CD4-positive, alpha-beta T cell treated with Interleukin-2 at 100 ng/mL for 4 hours (primary cell): ENCODE data around the gene PRAF2.

ENCODE experiments used
- DNase-seq: peaks from one replicate; pipeline ENCODE4 v3.0.0-alpha.2; 2020; ENCODE audit warnings: low spot score

The PRAF2 gene

GRCh38 chrX:49073601-49074575, at the start of gene PRAF2:
TSS of gene PRAF2 (minus strand) at chrX:49074002. CDS start at chrX:49073987, 15 bp downstream.
- peak; percentile 92 for DNase-seq

- DNase-seq: no peak
These were observed 48.7 kb upstream of the PRAF2 start for GRCh38 chrX:49122499-49122898.

- DNase-seq: no peak
These were observed 46.3 kb upstream of the PRAF2 start for GRCh38 chrX:49120091-49120490.

- no peak for DNase-seq
These were observed 43.8 kb upstream of the PRAF2 start for GRCh38 chrX:49117581-49117980.

- DNase-seq: no peak
These were observed 42.9 kb upstream of the PRAF2 start for GRCh38 chrX:49116716-49117115.

- DNase-seq: no peak
These were observed 42.3 kb upstream of the PRAF2 start for GRCh38 chrX:49116076-49116475.

- DNase-seq: no peak
These were observed 38.0 kb upstream of the PRAF2 start for GRCh38 chrX:49111791-49112190.

GRCh38 chrX:49110417-49110816, 36.6 kb upstream of the PRAF2 start:
- no peak for DNase-seq

- DNase-seq: no peak
These were observed 34.8 kb upstream of the PRAF2 start for GRCh38 chrX:49108641-49109040.

GRCh38 chrX:49106930-49107329, 33.1 kb upstream of the PRAF2 start:
- DNase-seq: peak; percentile 18

- DNase-seq: no peak
These were observed 32.5 kb upstream of the PRAF2 start for GRCh38 chrX:49106296-49106695.

GRCh38 chrX:49103637-49104036, 29.8 kb upstream of the PRAF2 start:
- no peak for DNase-seq

GRCh38 chrX:49102190-49102589, 28.4 kb upstream of the PRAF2 start:
- no peak for DNase-seq

GRCh38 chrX:49101629-49101984, 27.8 kb upstream of the PRAF2 start:
- no peak for DNase-seq

GRCh38 chrX:49100704-49101628, 27.2 kb upstream of the PRAF2 start:
- peak; percentile 92 for DNase-seq

- no peak for DNase-seq
These were observed 22.6 kb upstream of the PRAF2 start for GRCh38 chrX:49096419-49096818.

- no peak for DNase-seq
These were observed 15.8 kb upstream of the PRAF2 start for GRCh38 chrX:49089553-49089952.

- no peak for DNase-seq
These were observed 8.6 kb upstream of the PRAF2 start for GRCh38 chrX:49082271-49082871.

GRCh38 chrX:49079489-49080428, 6.0 kb upstream of the PRAF2 start, which contains the start of gene WDR45:
TSS of gene WDR45 (minus strand) at chrX:49079887. CDS start at chrX:49078095, 1,792 bp downstream.
- peak; percentile 79 for DNase-seq

GRCh38 chrX:49077941-49078340, 4.1 kb upstream of the PRAF2 start:
- no peak for DNase-seq

GRCh38 chrX:49075347-49075746, 1.5 kb upstream of the PRAF2 start:
- DNase-seq: no peak
